B cell (primary cell): ENCODE measurements around the gene CTNNA3. TPM values are rescaled to one million over a fixed set of nuclear protein-coding genes. Genes with fewer than 3 reads are reported as not detected.

Experiments used
- ATAC-seq: fragments of 200-7000 bp; cut with Tn5 transposase; one replicate; pipeline ENCODE4 v1.10.0; 2021; ENCODE audit warnings: low read depth, mild to moderate bottlenecking, moderate number of reproducible peaks, moderate library complexity
- CTCF ChIA-PET: fragments of 350-600 bp; sonication (Branson Sonifier 250); formaldehyde crosslinking; loops from one replicate; lab custom pipeline; 2021; ENCODE audit warnings: antibody characterized with exemption, inconsistent platforms; lab: Charles Lee
- POLR2A ChIA-PET: fragments of 350-600 bp; sonication (Branson Sonifier 250); formaldehyde crosslinking; loops from one replicate; lab custom pipeline; 2021; ENCODE audit warnings: antibody characterized with exemption; lab: Charles Lee
- DNase-seq: peaks from one replicate; pipeline ENCODE4 v3.0.0; 2013
- H2AFZ ChIP-seq: 2 replicates; pipeline ENCODE4 v1.6.1; 2012; ENCODE audit warnings: mild to moderate bottlenecking, low read depth, low read length; ENCODE audit not compliant: insufficient read depth, poor library complexity, severe bottlenecking
- H3K27ac ChIP-seq, 2 donors: 1 replicate in 1 of 2; 2 replicates in 1 of 2; pipeline ENCODE4 v1.5.1; 2012 to 2013; ENCODE audit warnings: low read length in 2 of 2, mild to moderate bottlenecking in 2 of 2, moderate library complexity in 1 of 2
- H3K27me3 ChIP-seq, 4 experiments: fragments of 200-600 bp in 1 of 4; sonication (generic) in 1 of 4; replicated peaks in 1 of 4; 1 replicate in 2 of 4; 2 replicates in 2 of 4; pipeline versions ENCODE4 v1.6.1 to v1.7.0; 2013 to 2016; ENCODE audit warnings: low read length in 3 of 4, mild to moderate bottlenecking in 2 of 4, mixed read lengths in 1 of 4, moderate library complexity in 1 of 4; ENCODE audit not compliant: insufficient read depth in 4 of 4, control insufficient read depth in 3 of 4; ENCODE audit errors: control extremely low read depth in 1 of 4
- H3K36me3 ChIP-seq, 2 experiments: replicated peaks in 1 of 2; 1 replicate in 1 of 2; 2 replicates in 1 of 2; pipeline versions ENCODE4 v1.6.1 to v1.7.1; 2013; ENCODE audit warnings: low read length in 1 of 2; ENCODE audit not compliant: insufficient read depth in 2 of 2, control insufficient read depth in 1 of 2; ENCODE audit errors: control extremely low read depth in 1 of 2, extremely low read depth in 1 of 2
- H3K4me1 ChIP-seq, 2 donors: fragments of 200-600 bp in 1 of 2; sonication (generic) in 1 of 2; 1 replicate in 1 of 2; 2 replicates in 1 of 2; pipeline versions ENCODE4 v1.5.1 to v1.6.1; 2013 to 2017; ENCODE audit warnings: low read length in 2 of 2; ENCODE audit not compliant: control insufficient read depth in 2 of 2, insufficient read depth in 2 of 2
- H3K4me2 ChIP-seq: replicated peaks from 2 replicates; pipeline ENCODE3; 2012; ENCODE audit warnings: mild to moderate bottlenecking, low read depth, low read length; ENCODE audit not compliant: poor library complexity, severe bottlenecking
- H3K4me3 ChIP-seq, 5 experiments: fragments of 200-600 bp in 1 of 5; sonication (generic) in 1 of 5; 1 replicate in 3 of 5; 2 replicates in 2 of 5; pipeline versions ENCODE4 v1.5.1 to v1.7.0; 2011 to 2016; ENCODE audit warnings: low read length in 4 of 5, mild to moderate bottlenecking in 4 of 5, low read depth in 2 of 5, control low read depth in 1 of 5, moderate library complexity in 1 of 5; ENCODE audit not compliant: insufficient read depth in 1 of 5; ENCODE audit errors: control extremely low read depth in 1 of 5, extremely low read depth in 1 of 5
- H3K79me2 ChIP-seq: fragments of 200-600 bp; sonication (generic); one replicate; pipeline ENCODE4 v1.6.0; 2016; ENCODE audit warnings: low read length; ENCODE audit not compliant: control insufficient read depth, insufficient read depth
- H3K9ac ChIP-seq: fragments of 200-600 bp; sonication (generic); 2 replicates; pipeline ENCODE4 v1.6.1; 2017; ENCODE audit warnings: mild to moderate bottlenecking, low read length, moderate library complexity
- H3K9me3 ChIP-seq, 3 donors: one replicate each; pipeline versions ENCODE4 v1.6.1 to v1.7.1; 2013; ENCODE audit warnings: low read length in 2 of 3; ENCODE audit not compliant: control insufficient read depth in 2 of 3, insufficient read depth in 1 of 3; ENCODE audit errors: control extremely low read depth in 1 of 3
- H4K20me1 ChIP-seq: 2 replicates; pipeline ENCODE4 v1.6.0; 2012; ENCODE audit warnings: mild to moderate bottlenecking, low read length; ENCODE audit not compliant: insufficient read depth, control insufficient read depth, poor library complexity, severe bottlenecking
- H3K27ac Mint-ChIP-seq: one replicate; pipeline ENCODE4 v1.8.0; 2021; ENCODE audit warnings: mixed read lengths
- H3K27me3 Mint-ChIP-seq: one replicate; pipeline ENCODE4 v1.8.0; 2021; ENCODE audit warnings: mixed read lengths
- H3K4me1 Mint-ChIP-seq: one replicate; pipeline ENCODE4 v1.8.0; 2021; ENCODE audit warnings: mixed read lengths
- H3K4me3 Mint-ChIP-seq: one replicate; pipeline ENCODE4 v1.8.0; 2021; ENCODE audit warnings: mixed read lengths
- H3K9me3 Mint-ChIP-seq: one replicate; pipeline ENCODE4 v1.8.0; 2022; ENCODE audit warnings: mixed read lengths; ENCODE audit not compliant: insufficient read depth
- EZH2 ChIP-seq: IDR thresholded peaks from 2 replicates; pipeline ENCODE4 v1.6.1; 2012; ENCODE audit warnings: borderline replicate concordance, low read depth, mild to moderate bottlenecking, moderate library complexity, low read length; ENCODE audit not compliant: insufficient read depth, poor library complexity, severe bottlenecking
- WGBS: methylation state at CpG from one replicate; pipeline ENCODE4 v1.1.5; 2013; ENCODE audit warnings: missing lambda C conversion rate; ENCODE audit not compliant: insufficient coverage; 5-methylcytosine and 5-hydroxymethylcytosine counted together
- intact Hi-C: fragments of 100-400 bp; cut with micrococcal nuclease; formaldehyde crosslinking; loops from one replicate; pipeline ENCODE4 v1.10.0; 2022
- polyA plus RNA-seq: library from polyadenylated mRNA; depleted of rRNA; stranded (reverse); fragments of >200 nt; gene quantifications from 2 replicates; pipeline ENCODE4 v1.2.3, GENCODE V29; 2012
- total RNA-seq, 2 donors: library from RNA; stranded (reverse); fragments of 120-200 nt in 1 of 2; gene quantifications; 1 replicate in 1 of 2; 2 replicates in 1 of 2; pipeline versions ENCODE4 v1.2.3 to v1.2.4, GENCODE V29; 2013 to 2022
- TF ChIP-seq, protein P1 (sequence below): fragments of 200-600 bp; IDR thresholded peaks from one replicate; pipeline ENCODE4 v1.8.0; 2022; ENCODE audit warnings: antibody characterized with exemption, mild to moderate bottlenecking

Gene CTNNA3
- total and polyA plus RNA-seq, 2 donors (not counting 1 experiment from before 2014, with no cell fraction given) = 0.01 TPM; not detected in 1

DNA sequence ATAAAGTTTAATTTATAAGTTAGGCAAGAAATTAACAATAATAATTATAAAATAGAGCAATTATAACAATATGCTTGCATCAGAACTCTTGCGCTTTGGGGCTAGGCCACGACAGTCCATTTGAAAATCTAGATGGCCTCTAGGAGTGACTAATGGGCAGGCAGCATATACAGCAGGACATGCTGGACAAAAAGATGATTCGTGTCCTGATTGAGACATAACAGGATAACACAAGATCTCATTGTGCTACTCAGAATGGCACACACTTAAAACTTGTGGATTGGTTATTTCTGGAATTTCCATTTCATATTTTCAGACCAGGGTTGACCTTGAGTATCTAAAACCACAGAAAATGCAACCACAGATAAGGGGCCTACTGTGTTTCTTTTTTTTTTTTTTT, 27.5 kb downstream of the CTNNA3 start:
- Histone ChIP-seq H3K36me3 (no peaks in the 10 kb centered on the region), H3K9me3 (no peaks in the 10 kb centered on the region), H3K79me2 (no peaks in the 10 kb centered on the region), H4K20me1 (no peaks in the 10 kb centered on the region), H3K27me3 (peaks cover 0 to 3% (median 1%) of the 10 kb centered on the region in 4 experiments), H2AFZ (no peak overlapping the region), H3K4me1 (no peaks in the 10 kb centered on the region), H3K4me2 (no peak overlapping the region), H3K27ac (no peak overlapping the region), H3K9ac (no peak overlapping the region), H3K4me3 (no peak overlapping the region)
- Mint-ChIP-seq H3K27ac (no peak overlapping the region), H3K4me1 (no peaks in the 10 kb centered on the region), H3K27me3 (peaks cover 8% of the 10 kb centered on the region), H3K4me3 (no peak overlapping the region), H3K9me3 (peaks cover 2% of the 10 kb centered on the region)
- POLR2A ChIA-PET = no interaction called here
- TF ChIP-seq, protein P1, sequence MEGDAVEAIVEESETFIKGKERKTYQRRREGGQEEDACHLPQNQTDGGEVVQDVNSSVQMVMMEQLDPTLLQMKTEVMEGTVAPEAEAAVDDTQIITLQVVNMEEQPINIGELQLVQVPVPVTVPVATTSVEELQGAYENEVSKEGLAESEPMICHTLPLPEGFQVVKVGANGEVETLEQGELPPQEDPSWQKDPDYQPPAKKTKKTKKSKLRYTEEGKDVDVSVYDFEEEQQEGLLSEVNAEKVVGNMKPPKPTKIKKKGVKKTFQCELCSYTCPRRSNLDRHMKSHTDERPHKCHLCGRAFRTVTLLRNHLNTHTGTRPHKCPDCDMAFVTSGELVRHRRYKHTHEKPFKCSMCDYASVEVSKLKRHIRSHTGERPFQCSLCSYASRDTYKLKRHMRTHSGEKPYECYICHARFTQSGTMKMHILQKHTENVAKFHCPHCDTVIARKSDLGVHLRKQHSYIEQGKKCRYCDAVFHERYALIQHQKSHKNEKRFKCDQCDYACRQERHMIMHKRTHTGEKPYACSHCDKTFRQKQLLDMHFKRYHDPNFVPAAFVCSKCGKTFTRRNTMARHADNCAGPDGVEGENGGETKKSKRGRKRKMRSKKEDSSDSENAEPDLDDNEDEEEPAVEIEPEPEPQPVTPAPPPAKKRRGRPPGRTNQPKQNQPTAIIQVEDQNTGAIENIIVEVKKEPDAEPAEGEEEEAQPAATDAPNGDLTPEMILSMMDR = no peak
- TF ChIP-seq EZH2 = no peak
- 83% methylated on average over 1 of the region's 3 CpGs for WGBS
- intact Hi-C loops = no loop called here
- CTCF ChIA-PET = interaction anchor here (1.8 to 3.1 kb wide), 2 partner anchors 30 to 111 kb away, joined by 8 to 9 read pairs; no protein-coding TSS in a partner anchor
- ATAC-seq (no peak), DNase-seq (no peak)

DNA sequence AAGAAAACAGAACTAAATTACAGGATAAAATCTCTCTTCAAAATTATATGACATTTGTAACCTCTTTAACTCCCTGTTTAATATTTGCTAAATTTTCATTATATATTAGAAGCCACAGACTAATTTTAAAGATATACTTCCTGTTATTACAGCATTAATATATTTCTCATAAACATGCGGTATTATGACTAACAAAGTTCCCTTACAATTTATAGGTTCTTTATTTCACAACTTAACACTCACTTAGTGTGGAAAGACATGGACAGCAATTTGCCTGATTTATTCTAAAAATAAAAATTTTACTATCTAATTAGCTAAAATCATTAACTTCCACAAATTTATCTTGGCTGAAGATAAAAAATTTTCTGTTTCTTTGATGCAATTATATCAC, 29.0 kb downstream of the CTNNA3 start:
- TF ChIP-seq, protein P1 = no peak
- Histone ChIP-seq H3K4me2 (no peak overlapping the region), H2AFZ (no peak overlapping the region), H3K9ac (no peak overlapping the region), H3K79me2 (no peaks in the 10 kb centered on the region), H3K36me3 (no peaks in the 10 kb centered on the region), H3K4me3 (no peak overlapping the region), H4K20me1 (no peaks in the 10 kb centered on the region), H3K9me3 (no peaks in the 10 kb centered on the region), H3K4me1 (no peaks in the 10 kb centered on the region), H3K27me3 (peaks cover 0 to 3% (median 1%) of the 10 kb centered on the region in 4 experiments), H3K27ac (no peak overlapping the region)
- peaks cover 2% of the 10 kb centered on the region for H3K9me3 Mint-ChIP-seq
- H3K27ac Mint-ChIP-seq = no peak overlapping the region
- peaks cover 8% of the 10 kb centered on the region for H3K27me3 Mint-ChIP-seq
- DNase-seq (no peak), ATAC-seq (no peak)
- ChIA-PET POLR2A (interaction anchor here (0.7 kb wide), 1 partner anchor 97 kb away, joined by 3 read pairs; no protein-coding TSS in a partner anchor), CTCF (interaction anchor here (0.6 to 6.7 kb wide), 11 partner anchors 9 to 635 kb away, joined by 3 to 141 read pairs (median 5); partner anchors contain the start of gene CTNNA3)
- intact Hi-C loops = loop anchor here (2.0 kb wide), 1 partner anchor 30 kb away; the partner anchor contains the start of gene CTNNA3
- no peak overlapping the region for H3K4me3 Mint-ChIP-seq
- no peaks in the 10 kb centered on the region for H3K4me1 Mint-ChIP-seq
- WGBS = no CpG with 5 or more reads among the region's 1 CpG
